Right lobe of liver (tissue), 6 donors: Measurements from ENCODE around the gene MAEA. TPM values are rescaled to one million over a fixed set of nuclear protein-coding genes. Genes with fewer than 3 reads are reported as not detected.

Experiments used
- ATAC-seq, 4 donors: fragments of 200-7000 bp; cut with Tn5 transposase; one replicate each; pipeline ENCODE4 v1.9.1; 2020; ENCODE audit warnings: mild to moderate bottlenecking in 4 of 4, moderate library complexity in 4 of 4
- DNase-seq, 3 donors: peaks; one replicate each; pipeline ENCODE4 v3.0.0-alpha.2; 2020
- H3K27ac ChIP-seq, 3 donors: fragments of 200-600 bp; one replicate each; pipeline ENCODE4 v1.8.0; 2022
- H3K27me3 ChIP-seq, 2 donors: fragments of 200-600 bp; one replicate each; pipeline ENCODE4 v1.8.0; 2022
- H3K36me3 ChIP-seq, 4 donors: fragments of 200-600 bp; sonication (generic) in 1 of 4; one replicate each; pipeline versions ENCODE4 v1.5.1 to v1.8.0; 2017 to 2022; ENCODE audit warnings: control low read depth in 1 of 4
- H3K4me1 ChIP-seq, 4 donors: fragments of 200-600 bp; sonication (generic) in 1 of 4; one replicate each; pipeline versions ENCODE4 v1.5.1 to v1.8.0; 2017 to 2022; ENCODE audit warnings: control low read depth in 1 of 4
- H3K4me3 ChIP-seq, 3 donors: fragments of 200-600 bp; one replicate each; pipeline ENCODE4 v1.8.0; 2022
- H3K9me3 ChIP-seq, 4 donors: fragments of 200-600 bp; sonication (generic) in 1 of 4; one replicate each; pipeline versions ENCODE4 v1.5.1 to v1.8.0; 2017 to 2022; ENCODE audit warnings: control low read depth in 1 of 4
- POLR2A ChIP-seq: fragments of 450-650 bp; IDR thresholded peaks from one replicate; pipeline ENCODE4 v1.6.1; 2017; ENCODE audit warnings: antibody characterized with exemption, mild to moderate bottlenecking
- WGBS: methylation state at CpG from one replicate; pipeline ENCODE4 v1.1.6; 2018; ENCODE audit warnings: low coverage, low lambda C conversion rate; ENCODE audit not compliant: insufficient coverage; ENCODE audit errors: missing lambda C conversion rate; 5-methylcytosine and 5-hydroxymethylcytosine counted together
- intact Hi-C, 2 donors: fragments of 100-400 bp; cut with DNase I; formaldehyde crosslinking; loops; one replicate each; pipeline versions ENCODE4 v1.11.2 to v1.14.1; 2022
- total RNA-seq, 6 experiments: library from RNA; depleted of rRNA in 2 of 6; stranded (reverse); fragments of >200 nt in 2 of 6; fragmentation: NEBNext Ultra II Directional in 3 of 6; extraction: Animal tissue kit (Norgen Biotek cat#: 25700) in 3 of 6; gene quantifications; one replicate each; pipeline versions ENCODE4 v1.1.0 to v1.2.4, GENCODE V29; 2016 to 2023
- TF ChIP-seq, protein P1 (sequence below), 4 donors: fragments of 200-600 bp in 3 of 4; fragments of 450-650 bp in 1 of 4; IDR thresholded peaks; one replicate each; pipeline versions ENCODE4 v1.5.1 to v1.8.0; 2016 to 2022; ENCODE audit warnings: antibody characterized with exemption in 4 of 4, mild to moderate bottlenecking in 2 of 4
- donor health status: DM: no; HTN: yes; CAD: no.
- donor health status: DM: no; HTN: no; CAD: no.
- donor health status: DM: no; HTN: no; CAD: no.
- donor health status: DM: no; HTN: yes; CAD: no.
- donor health status: DM: no; HTN: yes; CAD: no.

Gene MAEA
- total RNA-seq, 6 experiments from 2014 or later, result 24.3 to 42.0 (median 27.9) TPM

DNA sequence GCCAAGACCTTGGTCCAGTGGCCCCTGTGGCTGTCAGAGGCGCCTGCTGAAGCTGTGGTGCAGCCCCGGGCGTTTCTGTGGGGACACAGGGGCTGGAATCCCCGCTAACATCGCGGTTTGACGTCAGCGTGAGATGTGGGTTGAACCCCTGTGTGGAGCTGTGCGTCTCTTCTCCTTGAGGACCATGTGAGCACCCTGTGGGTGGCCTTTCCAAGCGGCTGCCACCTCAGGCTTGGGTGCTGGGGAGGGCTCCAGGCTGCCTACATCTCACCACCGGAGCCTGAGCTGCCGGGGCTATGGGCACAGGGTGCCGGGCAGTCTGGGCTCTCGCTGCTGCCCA, 85.0 kb downstream of the MAEA start:
- intact Hi-C loops, result no loop called here
- no peak overlapping the region for H3K27ac ChIP-seq
- TF ChIP-seq, protein P1, sequence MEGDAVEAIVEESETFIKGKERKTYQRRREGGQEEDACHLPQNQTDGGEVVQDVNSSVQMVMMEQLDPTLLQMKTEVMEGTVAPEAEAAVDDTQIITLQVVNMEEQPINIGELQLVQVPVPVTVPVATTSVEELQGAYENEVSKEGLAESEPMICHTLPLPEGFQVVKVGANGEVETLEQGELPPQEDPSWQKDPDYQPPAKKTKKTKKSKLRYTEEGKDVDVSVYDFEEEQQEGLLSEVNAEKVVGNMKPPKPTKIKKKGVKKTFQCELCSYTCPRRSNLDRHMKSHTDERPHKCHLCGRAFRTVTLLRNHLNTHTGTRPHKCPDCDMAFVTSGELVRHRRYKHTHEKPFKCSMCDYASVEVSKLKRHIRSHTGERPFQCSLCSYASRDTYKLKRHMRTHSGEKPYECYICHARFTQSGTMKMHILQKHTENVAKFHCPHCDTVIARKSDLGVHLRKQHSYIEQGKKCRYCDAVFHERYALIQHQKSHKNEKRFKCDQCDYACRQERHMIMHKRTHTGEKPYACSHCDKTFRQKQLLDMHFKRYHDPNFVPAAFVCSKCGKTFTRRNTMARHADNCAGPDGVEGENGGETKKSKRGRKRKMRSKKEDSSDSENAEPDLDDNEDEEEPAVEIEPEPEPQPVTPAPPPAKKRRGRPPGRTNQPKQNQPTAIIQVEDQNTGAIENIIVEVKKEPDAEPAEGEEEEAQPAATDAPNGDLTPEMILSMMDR (IDR thresholded peaks at IDR 0.05), result no peak
- TF ChIP-seq POLR2A, result no peak
- no peaks in the 10 kb centered on the region for H3K27me3 ChIP-seq
- no CpG with 5 or more reads among the region's 14 CpGs for WGBS
- H3K4me3 ChIP-seq, result no peak overlapping the region
- H3K9me3 ChIP-seq, result no peaks in the 10 kb centered on the region
- DNase-seq (peak in 1 of 3 donors; percentile 7), ATAC-seq (no peak)
- H3K4me1 ChIP-seq, result peaks cover 0 to 5% (median 0%) of the 10 kb centered on the region in 4 donors
- H3K36me3 ChIP-seq, result peaks cover 0 to 10% (median 0%) of the 10 kb centered on the region in 4 donors

DNA sequence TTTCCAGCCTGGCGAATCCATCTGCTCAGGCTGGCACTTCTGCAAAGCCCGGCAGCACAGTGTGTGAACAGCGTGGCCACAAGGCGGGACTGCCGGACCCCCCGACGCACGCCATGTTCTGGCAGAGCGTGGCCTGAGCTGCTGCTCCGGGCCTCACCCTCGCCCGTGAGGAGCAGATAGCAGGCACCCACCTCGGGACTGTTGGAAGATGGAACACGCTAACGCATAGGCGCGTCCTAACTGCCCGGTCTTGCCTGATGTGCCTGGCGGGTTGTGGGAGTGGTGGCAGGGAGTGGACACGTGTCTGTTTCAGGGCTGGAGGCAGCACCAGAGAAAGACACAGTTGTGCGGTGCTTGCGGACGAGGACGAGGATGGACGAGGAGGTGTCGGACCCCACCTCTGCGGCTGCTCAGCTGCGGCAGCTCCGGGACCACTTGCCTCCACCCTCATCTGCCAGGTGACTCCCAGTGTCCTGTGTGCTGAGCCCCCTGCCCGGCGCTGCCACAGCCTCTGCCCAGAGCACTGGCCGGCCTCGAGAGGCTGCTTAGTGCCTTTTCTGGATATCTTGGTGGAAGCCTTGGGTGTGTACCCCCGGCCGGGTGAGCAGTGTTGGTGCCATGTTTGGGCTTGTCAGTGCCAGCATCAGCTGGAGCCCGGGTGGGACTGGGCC, 85.5 kb downstream of the MAEA start:
- TF ChIP-seq, protein P1 (IDR thresholded peaks at IDR 0.05), result no peak
- no peak for TF ChIP-seq POLR2A
- ATAC-seq (no peak), DNase-seq (peak in 2 of 3 donors; percentile 12 to 50)
- H3K9me3 ChIP-seq, result no peaks in the 10 kb centered on the region
- H3K36me3 ChIP-seq, result peaks cover 0 to 10% (median 0%) of the 10 kb centered on the region in 4 donors
- 88% methylated on average over 5 of the region's 36 CpGs for WGBS
- H3K27me3 ChIP-seq, result no peaks in the 10 kb centered on the region
- H3K4me3 ChIP-seq, result no peak overlapping the region
- peaks cover 0 to 4% (median 0%) of the 10 kb centered on the region in 4 donors for H3K4me1 ChIP-seq
- H3K27ac ChIP-seq, result no peak overlapping the region
- intact Hi-C loops, result no loop called here

DNA sequence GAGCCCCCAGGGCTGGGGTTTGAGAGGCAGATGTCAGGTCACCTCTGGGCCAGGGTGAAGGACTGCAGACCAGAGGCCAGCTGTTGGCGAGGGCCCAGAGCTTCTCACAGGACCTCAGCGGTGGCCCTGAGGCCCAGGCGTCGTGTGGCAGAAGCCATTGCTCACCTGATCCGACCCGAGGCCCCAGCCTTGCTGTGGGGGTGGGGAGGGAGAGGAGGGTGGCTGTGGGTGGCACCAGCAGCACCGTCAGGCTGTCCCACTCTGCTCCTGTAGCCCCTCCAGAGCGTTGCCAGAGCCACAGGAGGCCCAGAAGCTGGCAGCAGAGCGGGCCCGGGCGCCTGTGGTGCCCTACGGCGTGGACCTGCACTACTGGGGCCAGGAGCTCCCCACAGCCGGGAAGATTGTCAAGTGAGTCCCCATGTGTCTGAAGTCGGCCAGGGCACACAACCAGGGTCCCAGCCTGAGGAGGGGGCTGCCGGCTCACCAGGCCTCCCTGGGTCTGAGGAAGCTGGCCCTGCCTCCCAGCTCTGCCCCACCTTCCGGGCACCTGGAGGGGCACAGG, 86.2 kb downstream of the MAEA start:
- H3K27me3 ChIP-seq, result no peaks in the 10 kb centered on the region
- DNase-seq (peak in 2 of 3 donors; percentile 10 to 47), ATAC-seq (no peak)
- no peak for TF ChIP-seq POLR2A
- TF ChIP-seq, protein P1 (IDR thresholded peaks at IDR 0.05), result no peak
- no peaks in the 10 kb centered on the region for H3K9me3 ChIP-seq
- intact Hi-C loops, result no loop called here
- H3K4me1 ChIP-seq, result no peaks in the 10 kb centered on the region
- H3K36me3 ChIP-seq, result peaks cover 0 to 10% (median 0%) of the 10 kb centered on the region in 4 donors
- WGBS, result no CpG with 5 or more reads among the region's 17 CpGs
- no peak overlapping the region for H3K4me3 ChIP-seq
- no peak overlapping the region for H3K27ac ChIP-seq

DNA sequence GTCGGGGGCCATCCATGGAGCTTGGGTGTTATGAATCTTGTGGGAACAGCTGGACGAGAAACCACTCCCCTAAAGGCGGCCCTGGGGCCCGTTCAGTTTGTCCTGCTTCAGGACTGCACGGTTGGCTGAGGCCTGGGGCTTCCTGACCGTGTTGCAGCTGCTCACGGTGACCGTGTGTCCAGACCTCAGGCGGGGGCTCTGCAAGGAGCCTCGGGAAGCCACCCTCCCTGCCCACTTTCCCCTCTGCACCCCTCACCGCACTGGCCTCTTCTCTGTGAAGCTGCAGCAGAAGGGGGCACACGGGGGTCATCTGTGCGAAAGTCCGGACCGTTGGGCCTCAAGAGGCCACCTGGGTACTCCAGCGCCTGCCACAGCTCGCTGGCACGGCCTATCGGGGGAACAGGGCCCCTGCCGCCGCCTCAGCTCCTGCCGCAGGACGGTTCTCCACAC, 86.7 kb downstream of the MAEA start:
- 96% methylated on average over 5 of the region's 23 CpGs for WGBS

More for the DNA sequence above, 86.7 kb downstream of the MAEA start:
- no peak for TF ChIP-seq POLR2A
- TF ChIP-seq, protein P1 (IDR thresholded peaks at IDR 0.05), result no peak
- H3K9me3 ChIP-seq, result no peaks in the 10 kb centered on the region
- H3K4me3 ChIP-seq, result no peak overlapping the region
- no peak for ATAC-seq
- H3K36me3 ChIP-seq, result peaks cover 0 to 10% (median 0%) of the 10 kb centered on the region in 4 donors
- no peaks in the 10 kb centered on the region for H3K27me3 ChIP-seq
- intact Hi-C loops, result no loop called here
- no peak for DNase-seq
- no peaks in the 10 kb centered on the region for H3K4me1 ChIP-seq
- H3K27ac ChIP-seq, result no peak overlapping the region
